Measurements from ENCODE around the gene MOB3A.
"Not testable (repeated sequence)": the region's sequence is repeated elsewhere in the genome, so short reads cannot be mapped to it uniquely, and the experiment has no call there.

MOB3A gene

DNA sequence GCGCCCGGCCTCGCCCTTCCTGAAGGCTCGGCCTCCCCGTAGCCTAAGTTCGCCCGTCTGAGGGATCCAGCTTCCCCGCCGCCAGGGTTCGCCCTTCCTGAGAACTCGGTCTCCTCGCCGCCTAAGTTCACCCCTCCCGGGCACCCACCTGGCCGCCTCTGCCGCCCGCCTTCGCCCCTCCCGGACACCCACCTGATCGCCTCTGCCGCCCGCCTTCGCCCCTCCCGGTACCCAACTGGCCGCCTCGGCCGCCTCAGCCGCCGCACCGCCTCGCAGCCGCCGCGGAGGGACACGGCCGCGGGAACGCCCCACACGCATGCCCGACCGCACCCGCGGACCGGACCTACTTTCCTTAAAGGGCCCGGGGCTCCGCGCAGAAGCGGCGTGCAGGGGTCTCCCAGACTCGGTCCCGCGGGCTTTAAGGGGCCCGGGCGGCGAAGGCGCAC, at the start of gene MOB3A:
Gene MOB3A, minus strand, starts transcription at position 293 of the 446 bp plus-strand sequence. CDS start 17,766 bp downstream, outside the sequence.
- peak; percentile 71 for DNase-seq

DNA sequence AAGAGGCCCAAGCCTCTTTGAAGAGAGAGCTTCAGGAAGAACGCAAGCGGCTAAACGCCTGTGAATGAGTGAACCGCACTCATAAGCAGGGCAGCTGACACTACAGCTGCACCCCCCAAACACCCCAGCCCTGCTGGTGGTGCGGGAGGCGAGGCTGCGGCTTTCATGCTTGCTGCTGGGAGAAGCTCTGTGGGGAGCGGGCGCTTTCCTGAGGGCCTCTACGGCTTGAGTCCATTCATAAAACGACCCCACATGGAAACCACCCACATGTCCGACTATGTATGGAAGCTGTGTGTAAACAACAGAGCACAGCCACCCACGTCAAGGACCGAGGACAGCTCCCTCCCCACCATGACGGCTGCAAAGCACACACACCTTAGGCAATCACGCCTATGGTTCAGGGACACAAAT, 49.7 kb upstream of the MOB3A start:
- no peak for DNase-seq

DNA sequence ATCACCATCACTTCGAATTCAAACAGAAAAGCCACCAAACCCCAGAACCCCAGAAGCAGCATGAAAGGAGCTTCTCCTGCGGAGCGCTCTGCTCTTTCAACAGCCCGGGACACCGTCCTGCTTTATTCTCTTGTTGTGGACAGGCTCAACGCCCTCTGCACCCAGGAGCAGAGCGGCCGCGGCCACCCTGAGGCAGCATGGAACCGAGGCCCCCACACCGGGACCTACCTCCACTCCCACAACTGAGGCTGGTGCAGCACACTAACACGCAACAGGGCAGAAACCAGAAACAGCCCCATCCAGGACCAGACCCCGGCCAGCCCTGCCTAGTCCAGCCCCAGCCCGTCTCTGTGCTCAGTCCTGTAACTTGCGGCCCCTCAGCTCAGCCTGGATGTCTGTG, 48.1 kb upstream of the MOB3A start:
- no peak for DNase-seq

DNA sequence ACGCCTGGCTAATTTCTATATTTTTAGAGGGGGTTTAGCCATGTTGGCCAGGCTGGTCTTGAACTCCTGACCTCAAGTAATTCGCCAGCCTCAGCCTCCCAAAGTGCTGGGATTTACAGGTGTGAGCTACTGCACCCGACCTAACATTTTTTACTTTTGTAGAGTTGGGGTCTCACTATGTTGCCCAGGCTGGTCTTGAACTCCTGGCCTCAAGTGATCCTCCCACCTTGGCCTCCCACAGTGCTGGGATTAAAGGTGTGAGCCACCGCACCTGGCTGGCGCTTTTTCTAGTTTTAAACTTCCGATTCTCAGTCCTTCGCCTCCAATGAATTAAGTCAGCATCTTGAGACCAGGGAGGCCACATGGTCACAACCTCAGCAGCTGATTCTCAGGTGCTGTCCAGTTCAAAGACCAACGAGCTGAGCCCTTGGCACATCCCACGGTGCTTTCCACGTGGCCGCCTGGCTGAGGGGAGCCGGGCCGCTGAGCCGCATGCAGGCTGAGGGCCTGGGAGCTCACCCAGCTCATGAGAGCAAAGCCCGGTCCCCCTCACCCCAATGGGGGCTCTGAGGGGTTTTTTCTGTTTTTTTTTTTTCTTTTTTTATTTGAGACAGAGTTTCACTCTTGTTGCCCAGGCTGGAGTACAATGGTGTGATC, 46.2 kb upstream of the MOB3A start:
- no peak for DNase-seq

DNA sequence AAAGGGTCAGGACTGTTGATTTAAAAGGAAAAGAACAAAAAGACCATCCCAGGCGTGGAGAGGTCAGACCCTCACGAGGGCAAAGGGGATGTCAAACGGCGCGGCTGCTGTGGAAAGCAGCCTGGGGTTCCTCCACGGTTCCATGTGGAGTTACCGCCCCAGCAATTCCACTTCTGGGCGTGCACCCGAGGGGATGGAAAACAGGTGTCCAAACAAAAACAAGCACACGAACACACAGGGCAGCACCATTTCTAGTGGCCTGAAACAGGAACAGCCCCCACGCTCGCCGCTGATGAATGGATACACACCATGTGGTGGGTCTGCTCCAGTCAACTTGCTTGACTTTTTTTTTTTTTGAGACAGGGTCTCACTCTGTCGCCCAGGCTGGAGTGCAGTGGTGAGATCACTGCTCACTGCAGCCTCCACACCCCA, 44.0 kb upstream of the MOB3A start:
- DNase-seq = no peak

DNA sequence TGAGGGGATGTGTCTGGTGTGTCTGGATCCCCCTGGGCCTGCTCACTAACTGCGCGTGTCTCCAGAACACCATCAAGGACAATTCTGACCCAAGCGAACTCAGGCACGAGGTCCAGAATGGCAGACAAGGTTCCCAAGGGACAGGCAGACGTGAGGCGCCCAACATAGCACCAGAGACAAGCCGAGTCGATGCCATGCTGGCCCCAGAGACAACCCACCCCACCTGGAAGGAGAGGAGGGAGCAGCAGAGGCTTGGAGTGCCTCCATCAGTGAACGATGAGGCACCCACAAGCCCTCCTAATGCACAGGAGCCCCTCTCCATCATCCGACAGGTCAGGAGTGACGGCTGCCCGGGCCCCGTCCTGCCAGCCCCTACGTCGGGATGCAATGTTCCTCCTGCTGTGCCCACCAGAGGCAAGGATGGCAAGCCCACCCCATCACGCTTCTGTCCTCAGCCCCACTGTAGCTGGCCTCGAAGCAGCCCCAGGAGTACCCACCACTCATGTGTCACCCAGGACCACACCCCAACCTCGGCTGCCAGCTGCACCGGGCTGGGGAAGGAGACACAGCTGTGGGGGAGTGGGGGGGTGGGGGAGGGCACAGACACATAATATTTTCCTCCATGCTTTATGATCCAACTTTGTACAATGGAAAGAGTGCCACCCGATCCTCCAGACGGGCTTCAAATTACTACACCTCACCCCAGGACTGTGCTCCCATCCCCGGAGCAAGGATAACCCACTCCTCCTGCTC, 43.4 kb upstream of the MOB3A start:
- DNase-seq = no peak

DNA sequence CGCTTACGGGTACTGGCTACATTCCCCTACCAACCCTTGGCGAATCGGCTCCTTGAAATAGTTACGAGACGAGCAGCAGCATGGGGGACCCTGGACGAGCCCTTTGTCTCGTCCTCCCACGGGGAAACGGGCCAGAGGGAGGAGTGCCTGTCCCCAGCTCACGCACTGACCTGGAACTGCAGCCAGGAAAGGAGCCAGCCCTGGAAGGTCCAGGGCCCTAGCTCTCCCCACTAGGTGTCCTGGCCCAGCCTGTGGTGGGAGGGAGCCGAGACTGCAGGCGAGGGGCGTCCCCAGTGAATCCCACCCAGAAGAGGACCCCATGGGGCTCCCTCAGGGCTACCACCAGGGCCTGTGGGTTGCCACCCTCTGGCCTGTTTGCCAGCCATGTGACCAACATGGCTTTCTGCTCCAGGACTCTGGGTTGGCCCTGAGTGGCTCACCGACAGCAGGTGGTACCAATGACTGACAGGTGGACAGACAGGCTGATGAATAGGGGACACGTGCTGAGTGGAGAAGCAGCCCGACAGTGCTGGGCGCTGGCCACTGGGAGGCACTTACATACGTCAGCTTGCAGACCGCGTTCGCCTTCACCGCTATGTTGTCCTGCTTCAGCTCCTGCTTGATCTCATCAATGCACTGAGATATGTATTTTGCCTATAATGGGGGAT, 42.1 kb upstream of the MOB3A start:
- no peak for DNase-seq

DNA sequence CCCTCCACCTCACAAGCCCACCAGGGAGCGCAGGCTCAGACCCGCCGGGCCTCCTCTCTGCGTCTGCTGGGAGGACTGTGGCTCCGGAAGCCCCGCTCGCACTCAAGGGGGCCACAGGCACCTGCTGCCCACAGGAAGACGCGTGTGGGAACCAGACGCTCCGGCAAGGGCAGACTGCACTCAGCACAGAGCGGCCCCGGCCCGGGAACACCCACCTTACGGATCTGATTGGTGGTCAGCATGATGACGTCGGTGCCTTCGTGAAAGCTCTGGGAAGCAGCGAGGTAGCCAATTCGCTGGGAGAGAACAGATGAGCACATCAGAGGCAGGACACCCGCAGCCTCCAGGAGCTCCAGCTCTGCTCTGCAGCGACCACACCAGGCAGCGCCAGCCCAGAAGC, 40.7 kb upstream of the MOB3A start:
- DNase-seq = no peak

DNA sequence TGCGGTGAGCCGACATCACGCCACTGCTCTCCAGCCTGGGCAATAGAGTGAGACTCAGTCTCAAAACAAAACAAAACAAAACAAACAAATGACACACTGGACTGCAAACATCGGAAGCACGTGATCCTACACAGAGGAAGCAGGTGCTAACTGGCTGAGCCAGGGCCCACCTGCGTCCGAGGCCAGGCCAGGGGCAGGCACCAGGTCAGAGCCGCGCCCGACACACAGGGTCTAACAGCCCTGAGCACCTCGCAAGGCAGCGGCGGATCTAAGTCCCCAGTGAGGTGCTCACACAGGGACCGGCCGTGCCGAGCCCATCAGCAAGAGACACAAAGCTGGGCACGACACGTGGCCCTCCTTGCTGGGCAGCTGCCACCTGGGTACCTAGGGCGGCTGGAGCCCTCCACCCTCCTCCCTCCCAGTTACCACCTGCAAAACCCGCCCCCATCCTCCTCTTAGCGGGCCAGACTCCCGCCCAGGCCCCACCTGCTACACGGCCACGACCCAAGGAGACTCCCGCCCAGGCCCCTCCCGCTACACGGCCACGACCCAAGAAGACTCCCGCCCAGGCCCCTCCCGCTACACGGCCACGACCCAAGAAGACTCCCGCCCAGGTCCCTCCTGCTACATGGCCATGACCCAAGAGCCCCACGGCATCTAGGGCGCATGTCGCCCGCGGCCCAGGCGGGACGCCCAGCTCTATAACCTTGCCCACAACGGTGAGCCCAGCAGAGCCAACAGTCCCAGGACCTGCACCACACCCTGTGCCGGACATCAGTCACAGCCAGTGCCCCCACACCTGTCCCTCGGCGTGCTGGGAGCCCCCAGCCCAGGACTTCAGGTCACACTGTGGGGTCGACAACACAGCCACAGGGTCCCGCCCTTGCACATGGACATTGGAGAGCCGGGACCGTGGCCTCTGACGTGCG, 39.6 kb upstream of the MOB3A start:
- DNase-seq = no peak

DNA sequence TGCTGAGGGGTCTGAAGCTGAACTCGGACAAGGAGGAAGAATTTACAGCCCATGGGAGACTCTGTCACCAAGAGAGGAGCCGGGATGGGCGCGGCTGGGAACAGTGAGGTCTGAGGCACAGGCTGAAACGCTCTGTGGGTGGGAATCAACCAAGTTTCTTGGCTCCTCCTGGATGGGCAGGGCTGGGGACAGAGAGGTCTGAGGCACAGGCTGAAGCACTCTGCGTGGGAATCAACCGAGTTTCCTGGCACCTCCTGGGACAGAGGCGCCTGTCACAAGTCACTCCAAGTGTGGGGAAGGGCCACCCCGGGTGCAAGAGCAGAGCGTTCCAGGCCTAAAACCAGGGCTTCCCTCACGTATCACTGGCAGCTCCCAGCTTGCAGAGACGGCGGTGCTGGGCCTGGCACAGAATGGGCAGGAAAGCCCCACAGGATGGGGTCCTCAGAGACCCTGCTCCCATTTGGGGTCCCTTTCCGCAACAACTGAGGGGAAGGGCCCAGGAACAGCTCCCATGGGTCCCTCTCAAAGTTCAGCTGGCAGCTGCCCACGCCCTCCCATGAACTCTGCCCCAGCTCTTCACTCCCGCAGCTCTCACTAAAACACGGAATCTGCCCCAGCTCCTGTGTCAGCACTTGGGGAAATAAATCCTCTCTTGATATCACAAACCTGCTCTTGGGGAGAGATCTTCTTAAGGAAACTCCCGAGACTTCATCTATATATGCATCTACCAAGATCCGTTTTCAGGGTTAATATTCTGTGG, 36.8 kb upstream of the MOB3A start:
- DNase-seq = no peak

DNA sequence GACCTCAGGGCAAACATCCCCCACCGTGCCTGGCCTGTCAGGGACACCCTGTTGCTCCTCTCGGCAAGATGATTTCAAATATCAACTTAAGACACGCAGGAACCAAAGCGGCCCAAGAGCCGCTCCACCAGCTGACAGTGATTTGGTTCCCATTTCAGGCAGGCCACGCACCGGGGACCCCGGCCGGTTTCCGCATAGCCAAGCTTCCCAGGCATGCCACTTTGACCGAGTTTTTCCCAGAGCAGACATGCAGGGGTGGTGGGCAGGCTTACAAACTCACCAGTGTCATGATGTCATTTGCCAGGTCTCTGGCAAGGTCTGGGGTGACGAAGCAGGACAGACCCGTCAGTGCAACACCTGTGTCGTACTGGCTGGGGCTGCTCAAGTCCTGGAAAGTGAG, 36.1 kb upstream of the MOB3A start:
- DNase-seq = no peak

DNA sequence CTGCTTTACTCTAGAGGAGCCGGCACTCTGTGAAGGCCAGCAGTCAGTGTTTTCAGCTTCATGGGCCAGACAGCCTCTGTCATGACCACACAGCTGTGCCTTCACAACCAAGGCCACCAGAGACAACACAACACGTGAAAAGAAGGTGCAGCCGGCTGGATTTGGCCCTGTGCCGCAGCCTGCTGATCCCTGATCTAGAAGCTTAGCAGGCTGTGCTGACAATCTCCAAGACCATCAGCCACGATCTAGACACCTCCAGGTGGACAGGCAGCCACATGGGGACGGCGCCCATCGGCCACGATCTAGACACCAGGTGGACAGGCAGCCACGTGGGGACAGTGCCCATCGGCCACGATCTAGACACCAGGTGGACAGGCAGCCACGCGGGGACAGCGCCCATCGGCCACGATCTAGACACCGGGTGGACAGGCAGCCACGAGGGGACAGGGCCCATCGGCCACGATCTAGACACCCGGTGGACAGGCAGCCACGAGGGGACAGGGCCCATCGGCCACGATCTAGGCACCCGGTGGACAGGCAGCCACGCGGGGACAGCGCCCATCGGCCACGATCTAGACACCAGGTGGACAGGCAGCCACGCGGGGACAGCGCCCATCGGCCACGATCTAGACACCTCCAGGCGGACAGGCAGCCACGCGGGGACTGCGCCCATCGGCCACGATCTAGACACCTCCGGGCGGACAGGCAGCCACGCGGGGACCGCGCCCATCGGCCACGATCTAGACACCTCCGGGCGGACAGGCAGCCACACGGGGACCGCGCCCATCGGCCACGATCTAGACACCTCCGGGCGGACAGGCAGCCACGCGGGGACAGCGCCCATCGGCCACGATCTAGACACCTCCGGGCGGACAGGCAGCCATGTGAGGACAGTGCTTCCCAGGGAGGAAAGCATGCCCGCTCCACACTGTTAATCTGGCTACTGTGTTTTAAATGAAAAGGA, 35.2 kb upstream of the MOB3A start:
- DNase-seq = not testable (repeated sequence)

DNA sequence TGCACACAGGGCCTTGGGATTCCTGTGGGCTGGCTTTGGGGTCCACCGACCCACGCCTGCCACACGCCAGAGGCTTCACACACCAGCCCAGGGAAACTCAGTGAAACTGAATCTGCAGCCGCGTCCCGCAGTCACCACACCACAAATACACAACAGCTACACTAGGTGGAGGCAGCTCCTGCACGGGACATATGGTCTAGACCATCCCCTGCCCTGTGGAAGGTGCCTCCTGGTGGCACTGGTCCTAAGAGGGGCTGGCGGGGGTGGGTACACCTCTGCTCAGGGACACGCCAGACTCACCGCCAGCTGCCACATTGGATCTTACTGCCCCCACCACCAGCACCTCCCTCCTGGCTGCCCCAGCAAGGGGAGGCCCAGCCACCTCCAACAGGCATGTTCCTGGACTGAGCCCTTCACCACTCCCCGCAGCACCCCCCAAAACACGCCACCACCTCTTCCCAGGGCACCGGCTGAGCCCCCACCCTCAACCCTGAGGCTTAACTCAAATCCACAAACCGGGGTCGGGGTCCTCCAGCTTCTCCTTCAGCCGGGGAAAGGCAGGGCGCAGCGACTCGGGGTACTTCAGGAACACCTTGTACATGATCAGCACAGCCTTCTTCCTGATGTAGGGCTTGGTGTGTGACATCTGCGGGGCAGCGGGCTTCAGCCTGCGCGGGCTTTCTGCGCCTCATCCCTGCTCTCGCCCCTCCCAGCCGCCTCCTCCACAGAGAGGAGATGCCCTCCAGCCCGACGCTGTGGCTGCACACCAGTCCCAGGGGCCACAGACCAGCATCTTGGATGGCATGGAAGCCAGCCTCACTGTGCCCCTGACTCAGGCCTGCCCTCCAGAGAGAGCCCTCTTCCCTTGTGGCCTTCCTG, 34.0 kb upstream of the MOB3A start:
- DNase-seq = no peak

DNA sequence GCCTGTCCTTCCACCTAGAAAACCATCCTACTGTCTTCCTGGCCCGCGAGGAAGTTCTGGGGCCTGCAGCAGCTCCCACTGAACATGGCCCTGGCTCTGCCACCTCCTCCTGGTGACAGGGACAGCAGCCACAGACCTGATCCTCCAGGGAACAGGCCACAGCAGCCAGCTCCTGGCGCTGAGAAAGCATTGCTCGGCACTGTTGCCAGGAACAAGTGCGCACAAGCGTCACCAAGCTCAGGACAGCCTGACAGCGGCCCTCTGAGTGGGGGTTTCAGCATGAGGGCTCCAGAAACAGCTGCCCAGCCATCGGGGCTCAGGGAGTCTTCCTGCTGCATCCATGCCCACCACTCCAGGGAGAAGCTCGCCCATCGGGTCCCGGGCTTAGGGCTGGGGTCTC, 33.4 kb upstream of the MOB3A start:
- DNase-seq = no peak

DNA sequence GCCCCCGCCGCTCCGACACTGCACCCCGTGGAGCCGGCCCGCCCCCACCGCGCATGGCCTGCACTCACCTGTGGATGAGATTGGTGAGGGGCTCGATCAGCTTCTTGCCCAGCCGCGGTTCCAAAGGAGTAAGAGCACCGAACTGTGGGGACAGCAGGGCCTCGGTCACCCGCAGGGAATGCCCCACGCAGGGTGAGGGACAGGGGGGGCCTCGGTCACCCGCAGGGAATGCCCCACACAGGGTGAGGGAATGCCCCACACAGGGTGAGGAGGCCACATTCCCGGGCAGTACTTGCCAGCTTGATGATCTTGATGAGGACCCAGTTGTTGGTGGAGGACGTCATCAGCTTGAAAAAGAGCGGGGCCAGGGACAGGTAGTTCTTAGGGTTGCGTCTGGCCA, 32.9 kb upstream of the MOB3A start:
- no peak for DNase-seq

DNA sequence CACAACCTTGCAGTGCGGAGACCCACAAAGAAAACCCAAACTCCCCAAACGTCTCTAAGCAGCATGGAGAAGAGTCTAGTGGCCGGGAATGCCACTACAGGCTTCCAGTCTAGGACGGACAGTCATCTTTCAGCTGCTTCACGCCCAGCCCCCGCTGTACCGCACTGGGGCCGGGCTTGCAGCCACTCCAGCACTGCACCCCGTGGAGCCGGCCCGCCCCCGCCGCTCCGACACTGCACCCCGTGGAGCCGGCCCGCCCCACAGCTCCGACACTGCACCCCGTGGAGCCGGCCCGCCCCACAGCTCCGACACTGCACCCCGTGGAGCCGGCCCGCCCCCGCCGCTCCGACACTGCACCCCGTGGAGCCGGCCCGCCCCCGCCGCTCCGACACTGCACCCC, 32.1 kb upstream of the MOB3A start:
- not testable (repeated sequence) for DNase-seq

DNA sequence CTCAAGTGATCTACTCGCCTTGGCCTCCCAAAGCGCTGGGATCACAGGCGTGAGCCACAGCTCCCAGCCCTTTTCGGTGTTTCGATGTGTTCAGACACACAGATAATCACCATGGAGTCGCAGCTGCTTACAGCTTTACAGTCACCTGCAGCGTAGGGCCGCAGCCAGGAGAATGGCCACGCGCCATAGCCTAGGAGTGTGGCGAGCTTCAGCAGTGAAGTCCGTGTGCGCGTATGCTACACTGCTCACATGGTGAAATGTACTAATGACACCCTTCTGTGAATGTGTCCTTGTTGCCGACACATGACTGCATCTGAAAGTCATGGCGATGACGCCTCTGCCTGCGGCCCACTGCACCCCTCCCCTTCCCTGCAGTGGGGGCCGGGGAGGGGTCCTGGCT, 31.6 kb upstream of the MOB3A start:
- DNase-seq = no peak

DNA sequence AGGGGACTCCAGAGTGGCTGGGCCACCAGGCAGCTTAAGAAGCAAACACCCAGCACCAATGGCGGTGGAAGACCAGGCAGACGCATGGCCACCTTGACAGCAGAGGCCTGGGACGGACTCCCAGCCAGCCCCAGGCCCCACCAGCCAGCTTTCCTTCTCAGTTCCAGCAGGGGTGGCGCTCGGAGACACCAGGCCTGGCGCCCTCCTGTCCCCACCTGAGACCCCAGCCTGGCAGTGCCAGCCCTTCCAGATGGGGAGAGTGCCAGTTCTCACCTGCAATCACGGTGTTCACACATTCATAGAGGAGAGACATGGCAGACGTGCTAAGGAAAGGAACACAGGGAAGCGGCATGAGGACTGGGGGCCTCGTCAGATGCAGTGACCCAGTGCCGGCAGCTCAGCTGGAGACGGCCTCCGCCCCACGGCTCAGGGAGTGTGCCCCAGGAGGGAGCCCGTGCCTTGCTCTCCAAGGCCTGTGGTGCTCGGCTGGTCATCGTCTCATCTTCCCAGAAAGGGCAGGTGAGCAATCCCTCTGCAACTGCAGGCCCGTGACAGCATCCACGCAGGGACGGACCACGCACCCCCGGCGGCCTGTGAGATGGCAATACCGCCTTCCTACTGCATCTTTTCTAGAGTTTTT, 30.9 kb upstream of the MOB3A start:
- no peak for DNase-seq

DNA sequence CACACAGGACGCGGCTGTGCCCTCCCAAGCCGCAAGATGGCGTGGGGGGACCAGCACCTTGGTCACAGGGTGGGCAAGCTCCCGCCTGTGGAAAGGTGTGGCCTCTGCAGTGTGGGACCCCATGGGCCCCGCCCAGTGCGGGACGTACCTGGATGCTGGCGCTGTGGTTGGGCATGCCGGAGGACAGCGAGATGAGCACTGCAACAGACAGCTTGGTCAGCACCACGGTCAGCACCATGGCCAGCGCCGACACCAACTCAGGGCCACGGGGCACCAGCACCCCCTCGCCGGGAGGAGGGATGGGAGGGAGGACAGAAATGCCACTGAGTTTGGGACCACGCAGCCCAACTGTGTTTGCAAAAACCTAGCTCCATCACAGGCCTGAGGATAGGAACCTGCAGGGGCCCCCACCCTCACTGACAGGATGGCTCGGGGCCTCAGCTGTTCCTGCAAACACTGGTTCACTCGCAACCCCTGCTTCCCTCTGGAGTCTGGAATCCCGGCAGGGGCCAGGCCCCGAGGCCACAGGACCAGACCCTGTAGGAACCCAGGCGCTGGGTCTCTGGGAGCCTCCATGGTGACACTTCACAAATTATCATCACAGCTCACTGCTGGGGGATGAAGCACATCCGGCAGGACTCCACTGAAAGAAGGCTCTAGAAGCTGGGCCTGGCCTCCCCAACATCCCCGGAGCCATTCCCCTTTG, 27.7 kb upstream of the MOB3A start:
- no peak for DNase-seq
